Measurements from ENCODE around the gene JMJD8.

Gene JMJD8

GRCh38 chr16:637081-638018, 46.8 kb downstream of the JMJD8 start:
- DNase-seq: peak; percentile 93

GRCh38 chr16:636206-637080, 47.7 kb downstream of the JMJD8 start, which contains the start of gene METTL26:
Gene METTL26 (minus strand): TSS chr16:636305. CDS start chr16:636290, 15 bp downstream.
- DNase-seq: peak; percentile 98

DNA sequence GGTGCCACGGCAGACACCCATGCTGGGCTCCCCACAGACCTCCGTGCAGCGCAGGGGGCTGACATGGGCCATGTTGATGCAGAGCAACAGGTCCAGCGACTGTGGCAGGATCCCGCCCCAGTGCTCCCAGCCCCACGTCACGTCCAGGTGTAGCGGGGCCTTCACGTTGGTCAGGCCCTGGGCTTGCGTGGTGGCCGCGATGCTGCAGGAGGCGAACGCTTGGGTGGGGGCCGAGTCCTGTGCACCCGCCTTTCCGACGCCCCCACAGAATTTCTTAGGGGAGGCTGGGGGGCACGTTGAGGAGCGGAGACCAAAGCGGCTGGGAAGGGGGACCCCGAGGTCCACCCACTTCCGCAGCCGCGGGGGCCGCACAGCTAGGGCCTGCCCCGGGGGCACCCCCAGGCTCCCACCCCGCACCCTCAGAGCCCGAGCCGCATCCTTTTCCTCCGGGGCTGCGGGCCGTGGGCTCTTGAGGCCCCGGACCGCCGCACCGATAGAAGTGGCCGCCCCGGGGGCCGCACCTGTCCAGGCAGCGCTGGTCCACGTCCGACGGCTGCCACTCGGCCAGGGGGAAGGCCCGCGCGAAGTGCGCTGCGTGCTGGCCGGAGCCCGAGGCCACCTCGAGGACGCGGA, 48.4 kb downstream of the JMJD8 start:
- no peak for DNase-seq

DNA sequence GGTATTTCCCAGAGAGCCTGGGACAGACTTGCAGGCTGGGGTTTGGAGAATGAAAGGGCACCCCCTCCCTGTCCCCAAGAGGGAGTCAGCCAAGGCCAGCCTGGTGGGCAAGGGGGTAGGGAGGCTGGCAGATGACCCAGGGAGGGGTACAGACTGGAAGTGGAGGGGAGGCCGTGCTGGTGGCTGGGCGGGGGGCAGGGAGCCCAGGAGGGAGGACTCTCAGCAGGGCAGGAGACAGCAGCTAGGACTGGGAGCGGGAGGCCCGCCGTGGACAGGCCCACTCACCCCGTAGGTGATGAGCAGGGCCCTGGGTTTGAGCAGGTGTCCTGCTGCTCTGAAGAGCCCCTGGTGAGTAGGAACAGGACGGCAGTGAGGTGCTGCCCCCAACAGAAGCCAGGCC, 49.1 kb downstream of the JMJD8 start:
- DNase-seq: no peak

- DNase-seq: no peak
These were observed 50.0 kb downstream of the JMJD8 start for GRCh38 chr16:634051-634670.

GRCh38 chr16:633336-634050, 50.6 kb downstream of the JMJD8 start:
- no peak for DNase-seq

- no peak for DNase-seq
These were observed 51.4 kb downstream of the JMJD8 start for GRCh38 chr16:632486-633335.

GRCh38 chr16:631808-632358, 52.3 kb downstream of the JMJD8 start:
- no peak for DNase-seq

Data from NCI-H82 (cell line).